Liver (tissue), 9 donors: ENCODE results near the gene CPNE4. TPM values are rescaled to one million over a fixed set of nuclear protein-coding genes. Genes with fewer than 3 reads are reported as not detected.

Experiments used
- DNase-seq: peaks from one replicate; pipeline ENCODE4 v3.0.0-alpha.2; 2017; ENCODE audit warnings: low spot score
- H3K27ac ChIP-seq, 2 donors: one replicate each; pipeline ENCODE4 v1.7.0; 2013; ENCODE audit warnings: inconsistent platforms in 2 of 2, low read length in 2 of 2, control low read depth in 1 of 2, low read depth in 1 of 2, mild to moderate bottlenecking in 1 of 2
- H3K27me3 ChIP-seq, 4 donors: one replicate each; pipeline versions ENCODE4 v1.6.1 to v1.7.0; 2013; ENCODE audit warnings: low read length in 3 of 4, inconsistent platforms in 1 of 4, mild to moderate bottlenecking in 1 of 4, moderate library complexity in 1 of 4; ENCODE audit not compliant: control insufficient read depth in 4 of 4, insufficient read depth in 4 of 4
- H3K36me3 ChIP-seq, 4 donors: one replicate each; pipeline versions ENCODE4 v1.6.1 to v1.7.0; 2013; ENCODE audit warnings: low read length in 3 of 4, mild to moderate bottlenecking in 3 of 4, low read depth in 1 of 4, moderate library complexity in 1 of 4; ENCODE audit not compliant: control insufficient read depth in 4 of 4, insufficient read depth in 3 of 4
- H3K4me1 ChIP-seq, 4 donors: one replicate each; pipeline versions ENCODE4 v1.6.1 to v1.7.0; 2013; ENCODE audit warnings: low read length in 3 of 4, mild to moderate bottlenecking in 3 of 4, moderate library complexity in 1 of 4; ENCODE audit not compliant: control insufficient read depth in 4 of 4, insufficient read depth in 4 of 4
- H3K4me3 ChIP-seq, 3 donors: one replicate each; pipeline versions ENCODE4 v1.6.1 to v1.7.0; 2013; ENCODE audit warnings: low read length in 3 of 3, control low read depth in 1 of 3, low read depth in 1 of 3, mild to moderate bottlenecking in 1 of 3
- H3K9ac ChIP-seq, 2 donors: one replicate each; pipeline ENCODE4 v1.7.0; 2013; ENCODE audit warnings: low read length in 2 of 2, mild to moderate bottlenecking in 2 of 2, moderate library complexity in 2 of 2, control low read depth in 1 of 2, low read depth in 1 of 2
- H3K9me3 ChIP-seq, 4 donors: one replicate each; pipeline versions ENCODE4 v1.6.1 to v1.7.0; 2013; ENCODE audit warnings: low read length in 3 of 4; ENCODE audit not compliant: control insufficient read depth in 4 of 4
- FOXA1 ChIP-seq: IDR thresholded peaks from 2 replicates; pipeline ENCODE4 v1.6.1; 2016; ENCODE audit warnings: antibody characterized with exemption
- FOXA2 ChIP-seq: IDR thresholded peaks from 2 replicates; pipeline ENCODE4 v1.6.1; 2016; ENCODE audit warnings: antibody characterized with exemption
- HNF4A ChIP-seq, 2 donors: conservative IDR thresholded peaks; 2 replicates each; pipeline ENCODE4 v1.6.1; 2016; ENCODE audit warnings: antibody characterized with exemption in 2 of 2, mild to moderate bottlenecking in 2 of 2
- JUND ChIP-seq, 2 donors: IDR thresholded peaks; 2 replicates each; pipeline ENCODE4 v1.6.1; 2016; ENCODE audit warnings: antibody characterized with exemption in 2 of 2
- NR2F2 ChIP-seq: IDR thresholded peaks from 2 replicates; pipeline ENCODE4 v1.6.1; 2016; ENCODE audit warnings: antibody characterized with exemption
- SP1 ChIP-seq: IDR thresholded peaks from 2 replicates; pipeline ENCODE4 v1.6.1; 2018; ENCODE audit warnings: antibody characterized with exemption, mild to moderate bottlenecking
- TAF1 ChIP-seq: conservative IDR thresholded peaks from 2 replicates; pipeline ENCODE4 v1.6.1; 2016; ENCODE audit warnings: antibody characterized with exemption, mild to moderate bottlenecking
- YY1 ChIP-seq: IDR thresholded peaks from 2 replicates; pipeline ENCODE4 v1.6.1; 2016; ENCODE audit warnings: antibody characterized with exemption, mild to moderate bottlenecking
- WGBS: extraction: QIAGEN DNeasy Blood & Tissue Kit; methylation state at CpG from one replicate; pipeline ENCODE4 v1.1.7; 2013; 5-methylcytosine and 5-hydroxymethylcytosine counted together
- polyA plus RNA-seq, 2 donors: library from polyadenylated mRNA; stranded (reverse) in 1 of 2; unstranded in 1 of 2; fragments of 200-250 nt in 1 of 2; fragments of >200 nt in 1 of 2; fragmentation: Nextera tagmentation in 1 of 2; extraction: Ambion mirVana in 1 of 2; gene quantifications; one replicate each; pipeline versions ENCODE4 v1.2.1 to v1.2.3, GENCODE V29; 2013 to 2015
- total RNA-seq, 2 donors: library from RNA; depleted of rRNA; stranded (reverse); fragments of >200 nt; gene quantifications; one replicate each; pipeline ENCODE4 v1.2.3, GENCODE V29; 2014
- TF ChIP-seq, protein P1 (sequence below): IDR thresholded peaks from 2 replicates; pipeline ENCODE4 v1.6.1; 2016; ENCODE audit warnings: antibody characterized with exemption
- TF ChIP-seq, protein P2 (sequence below): IDR thresholded peaks from 2 replicates; pipeline ENCODE4 v1.6.1; 2016; ENCODE audit warnings: antibody characterized with exemption
- TF ChIP-seq, protein P3 (sequence below): IDR thresholded peaks from 2 replicates; pipeline ENCODE4 v1.6.1; 2016; ENCODE audit warnings: antibody characterized with exemption
- donor health status: healthy.
- donor health status: healthy.
- donor health status: healthy.
- donor health status: healthy.
- donor health status: healthy.

The CPNE4 gene
- total and polyA plus RNA-seq, 4 donors: under 0.01 to 0.03 TPM; not detected in 2

DNA sequence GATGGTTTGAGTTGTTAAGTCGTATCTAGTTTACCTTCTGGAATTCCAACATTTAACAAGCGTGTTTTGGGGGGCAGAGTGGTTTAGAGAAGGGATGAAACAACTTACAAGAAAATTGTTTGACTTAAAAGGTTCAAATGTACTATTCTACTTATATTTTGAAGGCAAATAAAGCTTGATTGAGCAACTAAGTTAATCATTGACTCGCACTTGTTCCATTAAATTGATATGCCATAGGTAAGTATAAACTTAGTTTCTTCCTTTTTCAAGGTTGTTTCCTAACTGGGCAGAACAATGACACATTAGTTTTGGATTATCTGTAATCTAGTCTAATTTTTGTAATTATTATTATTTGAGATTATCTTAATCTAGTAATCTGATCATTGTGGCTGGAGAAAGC, 48.3 kb upstream of the CPNE4 start:
- 67% methylated on average over 3 of the region's 3 CpGs for WGBS
- Histone ChIP-seq H3K9ac (no peak overlapping the region), H3K27ac (no peak overlapping the region), H3K36me3 (no peaks in the 10 kb centered on the region), H3K27me3 (no peaks in the 10 kb centered on the region), H3K9me3 (no peaks in the 10 kb centered on the region), H3K4me3 (no peak overlapping the region), H3K4me1 (peaks cover 0 to 3% (median 0%) of the 10 kb centered on the region in 4 donors)
- TF ChIP-seq FOXA1: no peak
- TF ChIP-seq, protein P1, sequence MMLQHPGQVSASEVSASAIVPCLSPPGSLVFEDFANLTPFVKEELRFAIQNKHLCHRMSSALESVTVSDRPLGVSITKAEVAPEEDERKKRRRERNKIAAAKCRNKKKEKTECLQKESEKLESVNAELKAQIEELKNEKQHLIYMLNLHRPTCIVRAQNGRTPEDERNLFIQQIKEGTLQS: no peak
- no peak for TF ChIP-seq FOXA2
- no peak for TF ChIP-seq NR2F2
- TF ChIP-seq YY1: no peak
- TF ChIP-seq, protein P2, sequence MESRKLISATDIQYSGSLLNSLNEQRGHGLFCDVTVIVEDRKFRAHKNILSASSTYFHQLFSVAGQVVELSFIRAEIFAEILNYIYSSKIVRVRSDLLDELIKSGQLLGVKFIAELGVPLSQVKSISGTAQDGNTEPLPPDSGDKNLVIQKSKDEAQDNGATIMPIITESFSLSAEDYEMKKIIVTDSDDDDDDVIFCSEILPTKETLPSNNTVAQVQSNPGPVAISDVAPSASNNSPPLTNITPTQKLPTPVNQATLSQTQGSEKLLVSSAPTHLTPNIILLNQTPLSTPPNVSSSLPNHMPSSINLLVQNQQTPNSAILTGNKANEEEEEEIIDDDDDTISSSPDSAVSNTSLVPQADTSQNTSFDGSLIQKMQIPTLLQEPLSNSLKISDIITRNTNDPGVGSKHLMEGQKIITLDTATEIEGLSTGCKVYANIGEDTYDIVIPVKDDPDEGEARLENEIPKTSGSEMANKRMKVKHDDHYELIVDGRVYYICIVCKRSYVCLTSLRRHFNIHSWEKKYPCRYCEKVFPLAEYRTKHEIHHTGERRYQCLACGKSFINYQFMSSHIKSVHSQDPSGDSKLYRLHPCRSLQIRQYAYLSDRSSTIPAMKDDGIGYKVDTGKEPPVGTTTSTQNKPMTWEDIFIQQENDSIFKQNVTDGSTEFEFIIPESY: no peak
- no peak for TF ChIP-seq TAF1
- TF ChIP-seq SP1: no peak
- TF ChIP-seq JUND (IDR thresholded peaks at IDR 0.05): no peak
- TF ChIP-seq, protein P3, sequence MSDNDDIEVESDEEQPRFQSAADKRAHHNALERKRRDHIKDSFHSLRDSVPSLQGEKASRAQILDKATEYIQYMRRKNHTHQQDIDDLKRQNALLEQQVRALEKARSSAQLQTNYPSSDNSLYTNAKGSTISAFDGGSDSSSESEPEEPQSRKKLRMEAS: no peak
- DNase-seq: no peak

DNA sequence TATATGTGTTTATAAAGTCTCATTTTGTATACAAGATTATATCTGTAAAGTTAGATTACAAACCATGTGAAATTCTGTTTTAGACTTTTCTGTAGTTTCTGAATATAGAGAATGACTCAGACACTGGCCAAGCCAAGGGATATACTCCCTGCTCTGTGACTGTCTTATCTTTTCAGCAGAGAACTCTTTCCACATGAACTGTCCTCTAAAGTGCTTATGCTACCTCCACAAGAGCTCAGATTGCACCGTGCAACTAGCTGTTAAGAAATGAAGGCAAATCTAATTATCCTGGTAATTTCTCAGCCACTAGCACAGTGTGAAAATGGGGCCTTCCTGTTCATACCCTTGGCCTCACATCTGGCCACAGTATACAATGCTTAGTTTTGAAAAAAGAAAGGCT, 44.3 kb upstream of the CPNE4 start:
- DNase-seq: no peak
- H3K36me3 ChIP-seq: no peaks in the 10 kb centered on the region
- H3K27me3 ChIP-seq: no peaks in the 10 kb centered on the region
- H3K4me1 ChIP-seq: peaks cover 0 to 3% (median 0%) of the 10 kb centered on the region in 4 donors
- WGBS: 65% methylated on average over 1 of the region's 1 CpG
- TF ChIP-seq, protein P3: no peak
- no peak for TF ChIP-seq TAF1
- TF ChIP-seq HNF4A (conservative IDR thresholded peaks at IDR 0.05): no peak
- no peak for TF ChIP-seq FOXA1
- no peak overlapping the region for H3K27ac ChIP-seq
- H3K9ac ChIP-seq: no peak overlapping the region
- H3K9me3 ChIP-seq: no peaks in the 10 kb centered on the region
- H3K4me3 ChIP-seq: no peak overlapping the region

DNA sequence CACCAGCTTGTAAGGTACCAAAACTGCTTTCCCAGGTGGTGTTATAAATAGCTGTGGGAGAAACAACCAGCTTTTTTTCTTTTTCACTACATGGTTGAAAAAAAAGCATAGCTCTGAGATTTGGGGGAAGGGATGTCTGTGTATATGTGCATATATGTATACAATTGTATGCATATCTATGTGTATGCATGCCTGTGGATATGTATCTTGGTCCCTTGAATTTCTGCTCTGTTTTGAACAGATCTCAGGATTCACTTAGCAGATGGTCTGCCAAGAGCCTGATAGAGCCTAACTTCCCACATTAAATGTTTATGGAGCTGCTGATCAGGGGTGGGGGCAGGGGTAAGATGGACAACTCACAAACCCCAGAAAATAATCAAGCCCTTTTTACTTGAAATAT, 39.0 kb upstream of the CPNE4 start:
- Histone ChIP-seq H3K27me3 (no peaks in the 10 kb centered on the region), H3K27ac (no peak overlapping the region), H3K4me3 (no peak overlapping the region), H3K4me1 (no peaks in the 10 kb centered on the region), H3K36me3 (no peaks in the 10 kb centered on the region), H3K9ac (no peak overlapping the region), H3K9me3 (no peaks in the 10 kb centered on the region)
- TF ChIP-seq, protein P1: no peak
- TF ChIP-seq NR2F2: no peak
- TF ChIP-seq, protein P3: no peak
- TF ChIP-seq, protein P2: no peak
- no peak for DNase-seq
